ENCODE measurements around the gene TNFRSF19. TPM values are rescaled to one million over a fixed set of nuclear protein-coding genes. Genes with fewer than 3 reads are reported as not detected.
A peak's percentile ranks its signal among the peaks of the same experiment; 100 is the strongest.

Gene TNFRSF19
- total RNA-seq, 1 experiment from 2014 or later, result 0.06 TPM

- Histone ChIP-seq H3K27ac (ENCODE audit: low read depth, low read length, poor library complexity, severe bottlenecking) (no peak overlapping the region), H3K36me3 (ENCODE audit: insufficient read depth, low read length, poor library complexity, severe bottlenecking) (no peaks in the 10 kb centered on the region), H3K4me1 (ENCODE audit: insufficient read depth, low read length, poor library complexity, severe bottlenecking) (no peaks in the 10 kb centered on the region), H3K27me3 (replicated peaks; ENCODE audit: insufficient read depth, low read depth, low read length, poor library complexity) (no peaks in the 10 kb centered on the region), H3K9me3 (ENCODE audit: low read depth, low read length, poor library complexity, severe bottlenecking) (no peaks in the 10 kb centered on the region), H3K4me3 (ENCODE audit: low read depth, low read length, poor library complexity, severe bottlenecking) (no peak overlapping the region)
- ChIA-PET POLR2A (ENCODE audit: low non-redundant PET) (no interaction called here), CTCF (no interaction called here)
- TF ChIP-seq, protein P1, sequence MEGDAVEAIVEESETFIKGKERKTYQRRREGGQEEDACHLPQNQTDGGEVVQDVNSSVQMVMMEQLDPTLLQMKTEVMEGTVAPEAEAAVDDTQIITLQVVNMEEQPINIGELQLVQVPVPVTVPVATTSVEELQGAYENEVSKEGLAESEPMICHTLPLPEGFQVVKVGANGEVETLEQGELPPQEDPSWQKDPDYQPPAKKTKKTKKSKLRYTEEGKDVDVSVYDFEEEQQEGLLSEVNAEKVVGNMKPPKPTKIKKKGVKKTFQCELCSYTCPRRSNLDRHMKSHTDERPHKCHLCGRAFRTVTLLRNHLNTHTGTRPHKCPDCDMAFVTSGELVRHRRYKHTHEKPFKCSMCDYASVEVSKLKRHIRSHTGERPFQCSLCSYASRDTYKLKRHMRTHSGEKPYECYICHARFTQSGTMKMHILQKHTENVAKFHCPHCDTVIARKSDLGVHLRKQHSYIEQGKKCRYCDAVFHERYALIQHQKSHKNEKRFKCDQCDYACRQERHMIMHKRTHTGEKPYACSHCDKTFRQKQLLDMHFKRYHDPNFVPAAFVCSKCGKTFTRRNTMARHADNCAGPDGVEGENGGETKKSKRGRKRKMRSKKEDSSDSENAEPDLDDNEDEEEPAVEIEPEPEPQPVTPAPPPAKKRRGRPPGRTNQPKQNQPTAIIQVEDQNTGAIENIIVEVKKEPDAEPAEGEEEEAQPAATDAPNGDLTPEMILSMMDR (conservative IDR thresholded peaks at IDR 0.05; ENCODE audit: low read depth, low read length), result peak; percentile 22; the same call in 1 of the 2 replicates
- TF ChIP-seq EZH2 (IDR thresholded peaks at IDR 0.05; ENCODE audit: borderline replicate concordance, low read depth, low read length, poor library complexity, severe bottlenecking), result no peak
- BruUV-seq (replicated peaks), result no TSS peak
- intact Hi-C loops (cut with micrococcal nuclease; ENCODE audit: unreplicated experiment), result no loop called here
- DNase-seq (ENCODE audit: low spot score), result no peak
Measured at GRCh38 chr13:23667750-23668149, 97.5 kb downstream of the TNFRSF19 start.

- TF ChIP-seq, protein P1 (conservative IDR thresholded peaks at IDR 0.05; ENCODE audit: low read depth, low read length), result no peak
- TF ChIP-seq EZH2 (IDR thresholded peaks at IDR 0.05; ENCODE audit: borderline replicate concordance, low read depth, low read length, poor library complexity, severe bottlenecking), result no peak
- BruUV-seq (replicated peaks), result no TSS peak
- CTCF ChIA-PET, result interaction anchor here (0.6 kb wide), 1 partner anchor 95 kb away, joined by 5 read pairs; no protein-coding TSS in a partner anchor
- Histone ChIP-seq H3K4me1 (ENCODE audit: insufficient read depth, low read length, poor library complexity, severe bottlenecking) (no peaks in the 10 kb centered on the region), H3K27me3 (replicated peaks; ENCODE audit: insufficient read depth, low read depth, low read length, poor library complexity) (no peaks in the 10 kb centered on the region), H3K9me3 (ENCODE audit: low read depth, low read length, poor library complexity, severe bottlenecking) (no peaks in the 10 kb centered on the region), H3K27ac (ENCODE audit: low read depth, low read length, poor library complexity, severe bottlenecking) (no peak overlapping the region), H3K4me3 (ENCODE audit: low read depth, low read length, poor library complexity, severe bottlenecking) (no peak overlapping the region), H3K36me3 (ENCODE audit: insufficient read depth, low read length, poor library complexity, severe bottlenecking) (no peaks in the 10 kb centered on the region)
- POLR2A ChIA-PET (ENCODE audit: low non-redundant PET), result no interaction called here
- intact Hi-C loops (cut with micrococcal nuclease; ENCODE audit: unreplicated experiment), result no loop called here
- no peak for DNase-seq (ENCODE audit: low spot score)
Measured at GRCh38 chr13:23668562-23668961, 98.3 kb downstream of the TNFRSF19 start.

DNA sequence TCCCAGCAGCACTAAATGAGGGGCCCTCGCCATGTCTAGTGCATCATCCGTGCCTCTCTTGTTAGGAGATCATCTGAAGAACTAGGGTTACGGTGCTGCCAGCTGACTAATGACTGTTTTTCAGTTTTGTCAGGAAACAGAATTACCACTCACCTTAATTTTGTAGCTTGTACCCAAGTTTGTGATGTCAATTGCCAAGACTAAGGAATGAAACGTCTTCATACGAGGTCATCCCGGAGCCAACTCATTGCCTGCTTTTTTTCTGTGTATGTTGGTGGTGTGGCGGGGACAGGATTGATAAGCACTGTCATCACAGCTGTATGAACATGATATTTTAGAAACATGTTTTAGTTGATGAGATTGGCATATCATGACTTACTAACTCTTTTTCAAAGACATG, 100.6 kb downstream of the TNFRSF19 start:
- H3K27ac ChIP-seq (ENCODE audit: low read depth, low read length, poor library complexity, severe bottlenecking), result no peak overlapping the region

More for the DNA sequence above, 100.6 kb downstream of the TNFRSF19 start:
- POLR2A ChIA-PET (ENCODE audit: low non-redundant PET), result no interaction called here
- Histone ChIP-seq H3K9me3 (ENCODE audit: low read depth, low read length, poor library complexity, severe bottlenecking) (no peaks in the 10 kb centered on the region), H3K27me3 (replicated peaks; ENCODE audit: insufficient read depth, low read depth, low read length, poor library complexity) (peaks cover 8% of the 10 kb centered on the region), H3K4me3 (ENCODE audit: low read depth, low read length, poor library complexity, severe bottlenecking) (no peak overlapping the region), H3K4me1 (ENCODE audit: insufficient read depth, low read length, poor library complexity, severe bottlenecking) (no peaks in the 10 kb centered on the region), H3K36me3 (ENCODE audit: insufficient read depth, low read length, poor library complexity, severe bottlenecking) (no peaks in the 10 kb centered on the region)
- no peak for DNase-seq (ENCODE audit: low spot score)
- CTCF ChIA-PET, result no interaction called here
- intact Hi-C loops (cut with micrococcal nuclease; ENCODE audit: unreplicated experiment), result no loop called here
- no peak for TF ChIP-seq EZH2 (IDR thresholded peaks at IDR 0.05; ENCODE audit: borderline replicate concordance, low read depth, low read length, poor library complexity, severe bottlenecking)
- TF ChIP-seq, protein P1 (conservative IDR thresholded peaks at IDR 0.05; ENCODE audit: low read depth, low read length), result no peak
- no TSS peak for BruUV-seq (replicated peaks)
